GM12801 (cell line): Measurements from ENCODE around the gene DHRS9.

Experiments used
- CTCF ChIP-seq: IDR thresholded peaks from one replicate; pipeline ENCODE4 v1.5.1; 2011; ENCODE audit warnings: control low read depth; ENCODE audit not compliant: insufficient read length; ENCODE audit errors: extremely low read depth

DHRS9 gene

DNA sequence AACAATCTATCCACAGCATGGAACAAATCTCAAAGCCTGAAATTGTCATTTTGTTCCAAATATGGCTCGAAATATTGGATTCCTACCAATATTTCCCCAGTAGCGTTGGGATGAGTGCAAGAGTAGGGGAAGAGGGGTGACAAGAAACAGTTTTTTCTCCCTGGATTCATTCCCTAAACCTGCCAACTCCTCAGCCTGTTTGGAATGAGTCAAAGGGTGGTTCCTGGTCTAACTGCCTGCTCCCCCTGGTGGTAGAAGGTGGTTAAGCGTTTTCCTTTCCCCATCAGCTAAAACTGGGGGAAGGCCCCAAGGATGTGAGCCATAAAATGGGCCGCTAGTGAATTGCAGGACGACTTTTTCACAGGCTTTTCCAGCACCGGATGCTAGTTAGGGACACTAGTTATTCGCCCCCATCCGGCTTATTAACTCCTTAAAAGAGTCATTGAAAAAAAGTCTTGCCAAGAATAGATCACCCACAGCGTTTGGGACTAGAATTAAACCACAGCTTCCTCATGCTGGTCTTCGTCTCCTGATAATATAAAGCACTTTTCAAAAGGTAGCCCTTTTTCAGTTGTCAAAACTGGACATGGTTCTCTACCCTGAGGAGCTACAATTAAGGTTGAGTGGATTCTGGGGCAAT, 72.5 kb downstream of the DHRS9 start:
- peak; percentile 32 for TF ChIP-seq CTCF

DNA sequence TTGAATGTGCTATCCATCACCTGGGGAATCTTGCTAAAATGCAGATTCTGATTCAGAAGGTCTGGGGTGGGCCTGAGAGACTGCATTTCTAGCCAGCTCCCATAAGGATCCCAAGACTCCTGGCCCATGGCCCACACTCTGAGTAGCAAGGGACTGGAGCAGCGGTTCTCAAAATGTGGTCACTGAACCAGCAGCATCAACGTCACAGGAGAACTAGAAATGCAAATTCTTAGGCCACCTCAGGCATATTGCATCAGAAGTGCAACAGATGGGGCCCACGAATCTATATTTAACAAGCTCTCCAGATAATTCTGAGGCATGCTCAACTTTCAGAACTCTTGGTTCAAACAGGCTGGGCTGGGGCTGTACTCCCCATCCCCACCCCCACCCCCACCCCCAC, 74.6 kb downstream of the DHRS9 start:
- TF ChIP-seq CTCF: no peak
